ENCODE measurements around the gene TSPEAR. TPM values are rescaled to one million over a fixed set of nuclear protein-coding genes. Genes with fewer than 3 reads are reported as not detected.
"Not testable (repeated sequence)": the region's sequence is repeated elsewhere in the genome, so short reads cannot be mapped to it uniquely, and the experiment has no call there.

TSPEAR gene
- total and polyA plus RNA-seq, 3 donors from 2014 or later = 0.53 to 0.62 (median 0.55) TPM

GRCh38 chr21:44666401-44667320 is 44.7 kb downstream of the TSPEAR start, which contains the start of gene KRTAP12-2:
Gene KRTAP12-2, minus strand, starts transcription at chr21:44666927. Its CDS starts 41 bp downstream, at chr21:44666886.
- no peaks in the 10 kb centered on the region for H3K27me3 ChIP-seq
- H3K27ac ChIP-seq = no peak within 1 kb of the TSS
- WGBS, 2 donors = 63 to 80% methylated on average over 6 to 19 of the region's 19 CpGs
- H3K9me3 ChIP-seq = no peaks in the 10 kb centered on the region
- no peaks in the 10 kb centered on the region for H3K36me3 ChIP-seq (ENCODE audit: low read depth, missing control alignments)
- no peaks in the 10 kb centered on the region for H3K4me1 ChIP-seq
- no peak within 1 kb of the TSS for H3K4me3 ChIP-seq
- intact Hi-C loops (cut with DNase I; ENCODE audit: low total_unique reads) = no loop called here
- DNase-seq = no peak
- TF ChIP-seq POLR2A (IDR thresholded peaks at IDR 0.05) (no peak), CTCF (IDR thresholded peaks at IDR 0.05) (no peak)

- no peaks in the 10 kb centered on the region for H3K27me3 ChIP-seq
- TF ChIP-seq POLR2A (IDR thresholded peaks at IDR 0.05) (no peak), CTCF (IDR thresholded peaks at IDR 0.05) (no peak)
- H3K9me3 ChIP-seq = no peaks in the 10 kb centered on the region
- no peaks in the 10 kb centered on the region for H3K4me1 ChIP-seq
- WGBS, 2 donors = 83 to 87% methylated on average over 5 of the region's 5 CpGs
- no peak for DNase-seq
- no peak overlapping the region for H3K27ac ChIP-seq
- intact Hi-C loops (cut with DNase I; ENCODE audit: low total_unique reads) = no loop called here
- H3K36me3 ChIP-seq (ENCODE audit: low read depth, missing control alignments) = no peaks in the 10 kb centered on the region
- no peak overlapping the region for H3K4me3 ChIP-seq
Measured at GRCh38 chr21:44664691-44665090, 46.7 kb downstream of the TSPEAR start.

GRCh38 chr21:44661567-44661966 is 49.8 kb downstream of the TSPEAR start:
- H3K27me3 ChIP-seq; H3K4me1 ChIP-seq; H3K4me3 ChIP-seq; H3K9me3 ChIP-seq; H3K27ac ChIP-seq; H3K36me3 ChIP-seq (ENCODE audit: low read depth, missing control alignments); intact Hi-C loops (cut with DNase I; ENCODE audit: low total_unique reads); DNase-seq: not testable (repeated sequence)
- WGBS, 2 donors = 39 to 40% methylated on average over 7 of the region's 7 CpGs

GRCh38 chr21:44658913-44659595 is 52.3 kb downstream of the TSPEAR start:
- Histone ChIP-seq H3K36me3 (ENCODE audit: low read depth, missing control alignments) (no peaks in the 10 kb centered on the region), H3K9me3 (no peaks in the 10 kb centered on the region), H3K4me1 (no peaks in the 10 kb centered on the region), H3K27me3 (no peaks in the 10 kb centered on the region), H3K4me3 (no peak overlapping the region), H3K27ac (no peak overlapping the region)
- 70 to 77% methylated on average over 10 to 11 of the region's 11 CpGs for WGBS, 2 donors
- intact Hi-C loops (cut with DNase I; ENCODE audit: low total_unique reads) = no loop called here
- TF ChIP-seq POLR2A (IDR thresholded peaks at IDR 0.05) = no peak
- TF ChIP-seq CTCF (IDR thresholded peaks at IDR 0.05) = no peak
- no peak for DNase-seq

GRCh38 chr21:44658541-44658910 is 52.8 kb downstream of the TSPEAR start:
- WGBS, 2 donors = 81 to 82% methylated on average over 5 of the region's 5 CpGs
- intact Hi-C loops (cut with DNase I; ENCODE audit: low total_unique reads) = no loop called here
- TF ChIP-seq CTCF (IDR thresholded peaks at IDR 0.05) (no peak), POLR2A (IDR thresholded peaks at IDR 0.05) (no peak)
- Histone ChIP-seq H3K4me3 (no peak overlapping the region), H3K27ac (no peak overlapping the region), H3K27me3 (no peaks in the 10 kb centered on the region), H3K4me1 (no peaks in the 10 kb centered on the region), H3K9me3 (no peaks in the 10 kb centered on the region), H3K36me3 (ENCODE audit: low read depth, missing control alignments) (no peaks in the 10 kb centered on the region)
- DNase-seq = no peak

Data from testis (tissue), 3 donors.